Measurements from ENCODE around the gene MAPK10.
A peak's percentile ranks its signal among the peaks of the same experiment; 100 is the strongest.
"Not testable (repeated sequence)": the region's sequence is repeated elsewhere in the genome, so short reads cannot be mapped to it uniquely, and the experiment has no call there.

MAPK10 gene

DNA sequence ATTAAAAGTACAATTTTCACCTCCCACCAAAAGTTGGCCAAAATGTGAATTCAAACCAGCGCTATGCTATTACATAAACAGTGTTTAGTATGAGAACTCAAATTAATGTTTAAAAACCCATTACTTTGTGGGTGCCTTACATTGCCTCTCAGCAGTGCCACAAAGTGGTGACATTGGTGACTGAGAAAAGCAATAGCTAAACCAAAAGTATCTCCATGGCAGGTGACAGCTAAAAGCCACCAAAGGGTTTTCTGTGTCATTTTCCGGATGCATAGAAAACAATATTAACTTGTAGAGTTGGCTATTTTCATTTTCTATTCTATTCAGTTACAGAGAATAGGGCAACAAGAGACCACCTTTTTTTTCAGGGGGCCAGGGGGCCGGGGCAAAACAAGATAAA lies 261.2 kb downstream of the MAPK10 start:
- no peak for DNase-seq

DNA sequence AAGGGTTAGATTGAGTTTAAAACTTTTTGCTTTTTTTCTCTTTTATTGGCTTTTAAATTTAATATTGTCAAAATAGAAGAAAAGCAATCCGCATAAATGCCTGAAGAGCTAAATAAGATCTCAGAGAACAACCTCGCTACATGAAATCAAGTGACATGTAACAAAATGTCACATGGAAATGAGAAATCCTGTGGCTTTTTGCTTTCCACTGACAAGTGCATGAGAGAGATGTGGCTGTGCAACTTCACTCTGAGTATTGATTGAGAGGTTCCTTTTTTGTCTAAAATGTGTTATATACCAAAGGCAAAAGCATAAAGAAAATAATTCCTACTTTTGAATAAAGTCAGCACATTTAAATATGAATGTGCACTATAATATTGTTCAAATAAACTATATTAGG lies 263.5 kb downstream of the MAPK10 start:
- DNase-seq: no peak

DNA sequence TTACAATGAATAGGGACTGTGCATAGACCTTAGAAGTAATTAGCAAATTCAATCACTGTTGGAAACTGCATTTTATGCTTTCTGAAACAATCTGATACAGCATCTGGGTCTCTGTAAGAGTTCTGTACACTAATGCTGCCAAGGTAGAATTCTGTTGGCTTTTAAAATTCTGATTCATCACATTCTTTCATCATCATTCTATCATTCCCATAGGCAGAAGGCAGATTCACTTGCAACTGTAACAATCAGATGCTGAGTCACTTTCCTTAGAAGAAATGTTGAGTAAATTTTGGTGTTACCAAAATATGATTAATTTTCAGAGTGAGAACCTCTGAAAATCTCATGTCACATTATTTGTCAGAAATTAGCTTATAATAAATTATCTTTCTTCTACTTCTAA lies 267.2 kb downstream of the MAPK10 start:
- DNase-seq: no peak

DNA sequence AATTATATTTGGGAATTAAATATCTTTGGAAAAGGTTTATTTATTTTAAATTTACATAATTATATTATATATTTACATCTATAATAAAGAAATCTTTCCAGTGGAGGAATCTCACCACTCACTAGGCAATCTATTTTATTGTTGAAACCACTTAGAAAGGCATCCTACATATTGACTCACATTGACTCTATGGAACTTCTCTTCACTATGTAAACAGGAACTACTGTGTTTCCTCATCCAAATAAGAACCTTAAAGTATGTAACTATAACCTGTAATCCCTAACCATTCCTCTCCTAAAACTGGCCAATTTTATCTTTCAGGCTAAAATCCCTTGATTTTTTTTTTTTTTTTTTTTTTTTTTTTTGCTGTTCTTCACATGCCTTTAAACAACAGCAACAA lies 268.7 kb downstream of the MAPK10 start:
- DNase-seq: no peak

DNA sequence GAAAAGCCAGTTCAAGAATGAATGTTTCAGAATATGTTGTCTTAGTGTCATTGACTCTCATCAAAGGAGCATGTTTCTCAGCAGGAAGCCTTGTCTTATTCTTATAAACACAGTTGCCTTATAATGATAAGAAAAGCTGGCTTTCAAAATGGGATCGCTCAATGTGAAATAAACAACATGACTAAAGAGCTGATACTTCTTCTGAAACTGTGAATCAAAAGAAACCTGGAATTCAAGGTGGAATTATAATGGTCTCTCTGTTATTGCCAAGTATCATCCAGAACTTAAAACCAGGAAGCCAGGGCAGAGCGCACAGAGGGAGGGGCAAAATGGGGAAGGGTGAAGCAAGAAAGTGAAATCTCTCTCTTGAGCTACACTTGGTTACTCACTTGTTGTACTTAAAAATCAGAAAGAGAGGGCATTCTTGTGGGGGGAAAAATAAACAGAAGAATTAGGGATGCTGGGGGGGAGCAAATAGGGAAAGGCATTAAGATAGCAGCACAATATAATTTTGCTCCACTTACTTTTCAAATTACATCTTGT lies 270.0 kb downstream of the MAPK10 start:
- no peak for DNase-seq

DNA sequence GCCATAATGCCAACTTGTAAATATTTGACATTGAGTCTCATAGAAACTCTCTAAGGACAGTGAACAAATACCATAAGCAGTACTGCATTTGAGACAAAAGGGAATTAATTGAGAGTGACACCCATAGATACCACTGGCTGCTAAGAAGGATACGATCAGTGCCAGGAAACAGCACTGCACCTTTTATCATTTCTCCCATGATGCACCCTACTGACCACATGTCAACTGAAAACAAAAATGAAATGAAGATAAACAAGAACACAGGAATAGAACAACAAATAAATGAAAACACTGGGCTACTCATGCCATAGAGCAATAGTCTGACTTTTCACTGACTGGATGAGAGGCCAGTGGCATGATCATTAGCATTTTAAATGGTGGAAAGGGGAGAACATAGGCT lies 270.8 kb downstream of the MAPK10 start:
- DNase-seq: no peak

DNA sequence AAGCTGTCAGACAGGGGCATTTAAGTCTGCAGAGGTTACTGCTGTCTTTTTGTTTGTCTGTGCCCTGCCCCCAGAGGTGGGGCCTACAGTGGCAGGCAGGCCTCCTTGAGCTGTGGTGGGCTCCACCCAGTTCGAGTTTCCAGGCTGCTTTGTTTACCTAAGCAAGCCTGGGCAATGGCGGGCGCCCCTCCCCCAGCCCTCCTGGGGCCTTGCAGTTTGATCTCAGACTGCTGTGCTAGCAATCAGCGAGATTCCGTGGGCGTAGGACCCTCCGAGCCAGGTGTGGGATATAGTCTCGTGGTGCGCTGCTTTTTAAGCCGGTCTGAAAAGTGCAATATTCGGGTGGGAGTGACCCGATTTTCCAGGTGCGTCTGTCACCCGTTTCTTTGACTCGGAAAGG lies 284.1 kb downstream of the MAPK10 start:
- DNase-seq: not testable (repeated sequence)

DNA sequence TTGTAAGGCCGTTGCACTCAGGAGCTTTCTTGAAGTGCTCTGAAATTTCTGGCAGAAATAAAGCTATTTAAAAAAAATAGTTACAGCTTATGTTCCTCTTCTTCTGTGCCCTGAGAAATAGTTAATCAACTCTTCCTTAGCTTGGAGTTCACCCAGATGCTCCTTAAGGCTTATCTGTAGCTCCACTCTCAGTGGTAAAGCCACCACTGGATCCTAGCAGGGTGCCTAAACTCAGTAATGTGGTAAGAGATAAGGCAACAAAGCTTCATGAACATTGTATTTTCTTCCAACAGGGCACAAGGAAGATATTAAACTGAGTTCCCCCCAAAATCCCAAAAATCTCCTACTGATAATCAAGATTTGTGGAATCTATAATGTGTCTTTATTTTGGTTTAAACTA lies 299.5 kb downstream of the MAPK10 start:
- no peak for DNase-seq

DNA sequence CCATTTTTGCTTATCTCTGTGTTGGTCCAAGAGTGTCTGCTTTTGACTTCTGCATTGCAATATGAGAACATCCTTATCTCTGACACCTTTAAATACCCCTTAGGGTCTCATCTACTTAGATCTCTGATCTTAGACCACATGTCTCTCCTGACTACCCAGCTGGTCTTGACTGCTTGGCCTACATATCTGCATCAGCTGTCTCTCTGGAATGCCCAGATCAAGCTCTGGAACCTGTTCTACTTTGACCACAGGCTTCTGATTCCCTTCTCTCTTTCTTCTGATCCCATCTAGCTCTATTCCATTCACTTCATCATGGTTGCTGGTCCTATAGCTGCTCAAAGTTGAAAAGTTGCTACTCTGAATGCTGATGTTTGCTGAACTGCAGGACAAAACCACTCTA lies 301.2 kb downstream of the MAPK10 start:
- DNase-seq: no peak

DNA sequence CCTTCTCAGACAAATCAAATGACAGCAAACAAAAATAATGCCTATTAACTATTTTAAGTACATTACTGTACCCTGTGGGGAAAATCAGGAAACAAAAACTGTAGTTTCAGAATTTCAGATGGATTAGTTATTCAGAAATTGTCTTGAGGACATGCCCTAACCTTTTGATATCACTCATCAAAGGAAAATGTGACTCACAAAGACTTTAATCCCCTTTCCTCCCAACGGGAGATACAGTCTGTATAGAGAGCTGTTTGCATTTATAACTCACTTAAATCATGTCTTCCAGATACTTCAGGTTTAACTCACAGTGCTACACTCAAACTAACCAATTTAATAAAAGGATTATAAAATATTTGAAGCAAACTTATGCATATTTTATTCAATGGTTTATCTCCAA lies 304.0 kb downstream of the MAPK10 start:
- no peak for DNase-seq

DNA sequence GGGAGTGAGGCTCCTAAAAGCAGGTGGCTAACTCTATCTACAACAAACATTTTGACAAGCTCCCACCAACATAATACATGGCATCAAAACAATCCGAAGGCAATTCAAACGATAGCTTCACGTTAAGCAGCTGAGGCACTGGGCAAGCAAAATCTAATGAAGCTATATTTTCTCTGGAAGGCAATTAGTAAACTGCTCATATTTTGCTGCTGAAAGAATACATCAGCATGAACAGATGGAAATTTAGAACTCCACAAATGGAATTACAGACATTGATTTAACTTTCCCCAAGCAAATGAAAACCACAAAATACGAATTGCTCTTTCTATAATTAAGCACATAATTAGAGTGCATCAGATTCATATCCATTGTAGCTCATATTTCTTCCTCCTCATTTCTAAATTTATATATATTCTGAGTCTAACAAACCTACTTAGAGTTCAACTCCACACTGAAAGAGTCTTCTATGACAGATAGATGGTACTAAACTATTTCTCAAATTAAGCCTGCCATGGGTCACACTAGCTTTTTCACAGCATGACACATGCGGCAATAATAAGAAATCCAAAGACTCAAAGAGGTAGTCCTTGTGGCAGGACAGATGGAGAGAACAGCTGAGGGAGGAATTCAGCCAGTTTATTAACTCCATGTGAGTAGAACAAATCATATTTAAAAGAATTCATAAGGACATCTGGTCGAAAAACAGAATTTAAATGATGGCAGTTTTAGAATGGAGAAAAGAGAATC lies 305.4 kb downstream of the MAPK10 start:
- no peak for DNase-seq

DNA sequence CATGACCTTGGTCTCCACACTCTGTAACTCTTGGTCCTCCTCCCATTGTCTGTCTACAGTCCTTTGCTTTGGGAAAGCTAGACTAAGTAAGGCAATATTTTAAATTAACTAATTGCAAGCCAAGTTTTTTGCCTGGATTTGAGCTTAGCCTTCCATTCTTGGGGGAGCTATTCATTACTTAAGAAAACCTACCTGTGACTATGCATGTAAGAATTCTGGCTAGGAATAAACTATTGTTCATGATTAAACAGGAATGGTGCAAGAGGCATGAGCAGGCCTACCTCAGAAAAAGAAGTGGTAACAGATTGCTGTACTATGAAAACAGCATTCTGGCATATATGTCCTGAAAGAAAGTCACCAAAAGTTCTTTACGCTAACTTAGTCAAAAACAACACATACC lies 309.4 kb downstream of the MAPK10 start:
- no peak for DNase-seq

DNA sequence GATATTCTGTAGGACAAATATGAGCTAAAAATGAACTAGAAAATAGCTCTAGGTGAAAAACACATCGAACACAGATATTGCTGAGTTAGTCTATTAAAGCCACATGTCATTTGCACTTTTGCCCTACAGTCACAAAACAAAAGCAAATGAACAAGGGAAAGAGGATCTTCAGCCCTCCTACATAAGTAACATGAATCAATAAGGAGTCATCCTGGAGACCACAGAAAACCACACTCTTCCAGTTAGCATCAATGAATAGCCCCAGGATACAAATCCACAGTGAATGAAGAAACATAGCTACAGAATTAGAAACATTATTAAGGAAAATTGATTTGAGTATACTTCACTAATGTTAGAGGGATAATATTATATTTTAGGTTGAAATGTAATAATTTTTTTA lies 311.4 kb downstream of the MAPK10 start:
- DNase-seq: no peak

DNA sequence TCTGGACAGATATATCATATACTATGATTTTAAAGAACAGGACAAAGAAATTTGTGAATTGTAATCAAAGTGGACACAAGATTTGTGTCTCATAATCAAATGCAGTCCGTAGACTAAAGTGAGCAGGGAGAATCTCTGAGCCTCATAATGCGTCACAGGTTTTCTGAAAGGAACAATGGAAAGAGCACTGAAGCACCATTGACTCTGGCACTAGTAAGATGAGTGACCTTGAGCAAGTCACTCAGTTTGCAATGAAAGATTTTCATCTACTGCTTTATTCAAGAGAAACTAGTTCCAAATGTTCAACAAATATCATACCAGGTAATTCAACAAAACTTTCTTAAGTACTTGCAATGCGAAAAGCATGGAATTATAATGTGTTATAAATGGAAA lies 315.3 kb downstream of the MAPK10 start:
- DNase-seq: no peak

DNA sequence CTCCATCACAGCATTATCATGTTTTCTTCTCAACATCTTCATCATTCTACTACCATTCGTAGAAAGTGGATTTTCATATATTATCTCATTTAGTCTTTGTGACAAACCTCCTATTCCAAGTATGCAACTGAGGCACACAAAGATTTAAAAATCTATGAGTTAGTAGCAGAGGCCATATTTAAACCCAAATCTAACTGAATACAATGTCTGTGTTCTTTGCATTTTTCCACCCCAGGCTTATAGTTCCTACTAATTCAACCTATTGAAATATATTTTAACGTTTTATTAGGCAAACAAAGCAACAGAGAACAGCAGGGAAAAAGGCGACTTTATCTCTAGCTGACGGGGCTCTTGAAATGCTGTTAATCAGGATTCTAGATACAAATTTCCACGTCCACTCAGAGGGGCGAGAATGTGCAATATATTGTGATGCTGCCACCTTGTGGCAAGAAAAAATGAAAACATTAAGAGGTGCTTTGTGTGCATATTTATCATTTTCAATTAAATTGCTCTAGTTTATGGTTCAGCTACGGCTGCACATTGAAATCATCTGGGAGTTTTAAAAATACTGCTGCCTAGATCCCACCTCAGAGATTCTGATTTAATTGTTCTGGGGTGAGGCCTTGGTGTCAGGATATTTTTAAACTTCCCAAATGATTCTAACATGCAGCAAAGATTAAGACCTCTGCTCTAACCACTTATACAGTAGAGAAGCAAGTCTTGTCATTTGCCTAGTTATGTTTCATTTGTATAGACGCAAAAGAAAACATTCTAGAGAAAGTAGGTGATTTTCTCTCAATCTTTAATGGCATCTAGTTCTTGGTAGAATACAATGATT lies 315.9 kb downstream of the MAPK10 start:
- no peak for DNase-seq

DNA sequence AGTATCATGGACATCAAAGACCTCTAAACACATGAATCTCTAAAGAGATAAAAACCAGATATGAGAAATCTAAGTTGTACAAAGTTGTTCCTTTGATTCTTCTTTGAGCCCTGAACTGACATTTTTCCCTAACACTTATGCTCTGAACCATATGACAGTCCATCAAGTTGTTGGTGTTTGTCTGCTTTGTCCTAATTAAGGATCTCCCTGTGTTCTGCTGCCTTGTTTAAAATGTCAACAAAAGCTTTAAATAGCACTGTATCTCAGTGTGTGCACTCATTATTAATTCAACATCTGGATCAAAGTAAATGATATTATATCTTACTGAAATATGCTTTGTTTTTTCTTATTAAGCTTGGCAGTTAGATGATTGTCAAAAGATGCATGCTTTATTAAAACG lies 321.8 kb downstream of the MAPK10 start:
- no peak for DNase-seq

DNA sequence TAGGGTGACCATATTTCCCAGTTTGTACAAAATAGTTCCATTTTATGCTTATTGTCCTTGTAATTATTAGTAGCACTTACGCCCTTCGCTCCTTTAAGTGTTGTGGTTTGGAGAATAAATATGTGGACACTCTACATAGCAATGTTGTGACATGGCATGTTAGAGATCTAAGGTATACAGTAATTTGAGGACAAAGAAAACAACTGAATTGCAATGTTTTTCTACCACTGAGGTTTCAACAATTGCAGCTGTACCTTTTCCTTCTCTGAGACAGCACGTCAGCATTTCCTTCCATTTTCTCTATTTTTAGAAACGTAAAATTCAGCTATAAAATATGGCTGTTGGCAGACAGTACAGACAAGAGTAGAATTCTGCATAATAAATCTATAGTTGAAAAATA lies 323.1 kb downstream of the MAPK10 start:
- DNase-seq: no peak

DNA sequence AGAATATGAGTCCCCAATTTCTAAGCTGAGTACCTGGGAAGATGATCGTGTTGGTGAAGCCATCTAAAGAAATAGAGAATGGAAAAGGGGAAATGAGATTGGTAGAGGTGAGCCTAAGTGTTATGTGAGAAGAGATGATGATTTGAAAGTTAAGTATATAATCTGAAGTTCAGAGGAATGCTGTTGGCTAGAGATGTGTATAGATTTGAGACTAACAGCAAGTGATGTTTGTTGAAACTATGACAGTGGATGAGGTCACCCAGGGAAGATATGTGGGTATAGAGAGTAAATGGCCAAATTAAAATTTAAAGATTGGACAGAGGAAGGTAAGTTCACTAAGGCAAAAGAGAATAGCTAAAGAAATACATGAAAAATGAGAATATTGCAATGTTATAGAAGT lies 324.2 kb downstream of the MAPK10 start:
- no peak for DNase-seq

DNA sequence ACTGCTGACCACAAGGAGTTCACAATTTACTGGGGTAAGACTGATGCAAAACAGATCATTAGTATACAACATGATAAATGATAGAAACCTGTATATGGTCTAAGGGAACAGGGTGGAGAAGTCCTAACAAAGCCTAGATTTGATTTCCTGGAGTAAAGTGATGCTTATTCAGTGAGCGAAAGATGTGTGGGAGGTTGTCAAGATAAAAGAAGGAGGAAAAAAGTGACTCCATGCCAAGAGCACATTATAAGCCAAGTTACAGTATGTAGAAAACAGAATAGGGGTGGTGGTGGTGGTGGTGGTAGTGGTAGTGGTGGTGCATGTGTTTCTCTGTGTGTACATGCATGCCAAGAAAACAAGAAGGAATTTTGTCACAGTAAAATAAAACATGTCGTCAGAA lies 325.2 kb downstream of the MAPK10 start:
- DNase-seq: no peak

DNA sequence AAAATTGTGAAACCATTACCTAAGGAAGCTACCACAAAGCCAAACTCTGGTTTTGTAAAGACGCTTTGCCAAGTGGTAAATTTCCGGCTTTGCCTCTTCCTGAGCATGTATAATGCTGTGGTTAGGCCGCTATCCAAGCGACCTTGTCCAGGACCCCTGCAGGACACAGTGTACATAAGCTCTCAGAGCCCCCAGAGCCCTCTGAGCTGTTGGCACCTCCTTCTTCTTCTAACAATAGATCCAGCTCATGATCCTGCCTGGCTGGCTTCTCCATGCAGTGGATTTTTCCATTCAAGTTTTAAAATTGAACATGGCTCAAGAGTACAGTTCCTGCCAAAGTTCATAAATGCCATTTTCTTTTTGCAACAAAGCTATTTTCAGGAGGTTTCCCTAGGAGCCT lies 326.7 kb downstream of the MAPK10 start:
- no peak for DNase-seq

DNA sequence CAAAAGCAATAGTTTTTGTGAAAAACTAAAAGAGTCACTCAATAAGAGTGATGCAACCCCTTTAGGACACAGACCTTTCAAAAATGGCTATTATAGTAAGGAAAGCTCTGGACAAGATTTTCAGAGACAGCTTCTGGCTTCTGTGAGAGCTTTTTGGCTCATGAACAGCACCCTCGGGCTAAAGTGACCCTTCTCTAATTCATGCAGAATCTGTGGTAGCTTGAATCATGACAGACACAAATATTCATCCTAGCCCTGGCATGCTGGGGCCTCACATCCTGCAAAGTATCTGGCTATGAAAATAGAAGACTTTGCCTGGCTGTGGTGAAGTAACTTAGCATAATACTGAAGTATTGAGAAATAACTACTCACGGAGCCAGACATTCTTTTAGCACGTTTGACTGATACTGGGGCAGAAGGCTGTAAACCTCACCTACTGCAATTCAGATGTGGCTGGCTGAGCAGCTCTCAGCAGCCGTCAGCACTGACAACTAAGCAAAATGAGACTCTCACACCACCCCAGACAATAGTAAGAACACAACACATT lies 327.3 kb downstream of the MAPK10 start:
- peak; percentile 55 for DNase-seq

DNA sequence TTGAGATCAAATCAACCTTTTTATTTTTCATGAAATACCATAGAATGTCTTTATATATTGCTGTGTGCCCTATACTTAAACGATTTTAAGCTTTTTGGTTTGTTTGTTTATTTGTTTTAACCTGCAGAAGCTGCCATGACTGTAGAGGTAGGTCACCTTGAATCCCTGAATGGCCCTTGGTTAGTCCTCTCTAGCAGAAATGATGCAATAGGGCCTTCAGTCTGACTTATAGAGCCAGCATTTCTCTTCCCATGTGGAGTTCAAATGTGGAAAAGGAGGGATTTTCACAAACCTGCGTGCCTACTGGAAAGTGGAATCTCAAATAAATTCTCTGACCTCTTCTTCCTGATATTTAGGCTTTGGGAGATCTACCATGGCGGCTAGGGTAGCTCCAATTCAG lies 327.9 kb downstream of the MAPK10 start:
- DNase-seq: no peak

DNA sequence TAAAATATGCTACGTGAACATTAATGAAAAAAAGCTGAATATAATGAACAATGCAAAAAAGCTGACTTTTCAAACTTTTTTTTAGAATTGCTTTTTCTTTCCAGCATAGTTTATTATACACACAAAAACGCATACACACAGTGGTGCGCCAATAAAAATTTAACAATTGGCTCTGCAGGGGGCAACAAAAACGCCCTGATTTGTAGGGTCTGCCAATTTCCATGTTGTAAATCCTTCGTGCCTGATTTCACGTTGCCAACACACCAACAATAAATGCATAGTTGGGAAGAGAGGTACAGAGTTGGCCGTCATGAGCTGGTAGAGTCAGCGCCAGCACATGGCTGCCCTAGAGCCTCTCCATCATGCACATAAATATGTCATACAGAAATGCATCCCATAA lies 333.1 kb downstream of the MAPK10 start:
- no peak for DNase-seq

DNA sequence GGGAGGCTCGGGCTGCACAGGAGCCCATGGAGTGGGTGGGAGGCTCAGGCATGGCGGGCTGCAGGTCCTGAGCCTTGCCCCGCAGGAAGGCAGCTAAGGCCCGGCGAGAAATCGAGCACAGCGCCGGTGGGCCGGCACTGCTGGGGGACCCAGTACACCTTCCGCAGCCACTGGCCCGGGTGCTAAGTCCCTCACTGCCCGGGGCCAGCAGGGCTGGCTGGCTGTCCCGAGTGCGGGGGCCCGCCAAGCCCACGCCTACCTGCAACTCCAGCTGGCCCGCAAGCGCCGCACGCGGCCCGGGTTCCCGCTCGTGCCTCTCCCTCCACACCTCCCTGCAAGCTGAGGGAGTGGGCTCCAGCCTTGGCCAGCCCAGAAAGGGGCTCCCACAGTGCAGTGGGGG lies 338.2 kb downstream of the MAPK10 start:
- DNase-seq: not testable (repeated sequence)

All from islet precursor cell (in vitro differentiated cells).